GM19240 (cell line): Measurements from ENCODE around the gene DDX31.

Experiments used
- DNase-seq: peaks from one replicate; pipeline ENCODE4 v3.0.0; 2011; ENCODE audit warnings: low spot score; ENCODE audit not compliant: insufficient read length

DDX31 gene

DNA sequence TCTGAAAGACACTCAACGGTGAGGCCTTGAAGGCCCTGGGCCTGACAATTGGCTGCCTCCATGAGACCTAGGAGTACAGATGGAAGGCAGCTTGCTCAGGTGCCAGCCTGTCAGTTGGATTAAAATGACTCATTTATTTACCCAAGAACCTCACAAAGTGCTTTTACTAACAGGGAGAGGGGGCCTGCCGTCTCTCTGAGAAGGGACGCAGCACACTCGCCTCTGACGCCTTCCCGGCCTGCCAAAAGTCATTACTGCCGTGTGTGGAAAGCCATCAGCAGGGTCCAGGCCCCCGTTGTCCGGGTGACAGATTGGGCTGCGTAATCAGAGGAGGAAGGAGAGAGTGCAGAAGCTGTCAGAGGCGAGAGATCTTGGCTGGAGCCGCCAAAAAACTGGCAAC, 32.4 kb downstream of the DDX31 start:
- DNase-seq, result no peak

DNA sequence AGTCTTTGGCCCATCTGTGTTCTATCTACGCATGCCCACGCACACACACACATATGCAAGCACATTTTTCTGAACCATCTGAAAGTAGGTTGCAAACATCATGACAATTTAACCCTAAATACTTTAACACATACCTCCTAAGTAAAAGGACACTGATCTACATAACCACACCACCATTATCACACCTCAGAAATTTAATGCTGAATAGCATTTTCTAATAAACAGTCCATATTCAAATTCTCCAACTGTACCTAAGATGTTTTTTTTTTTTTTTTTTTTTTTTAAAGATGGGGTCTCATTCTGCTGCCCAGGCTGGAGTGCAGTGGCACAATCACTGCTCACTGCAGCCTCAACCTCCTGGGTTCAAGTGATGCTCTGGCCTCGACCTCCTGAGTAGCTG, 35.5 kb downstream of the DDX31 start:
- no peak for DNase-seq

DNA sequence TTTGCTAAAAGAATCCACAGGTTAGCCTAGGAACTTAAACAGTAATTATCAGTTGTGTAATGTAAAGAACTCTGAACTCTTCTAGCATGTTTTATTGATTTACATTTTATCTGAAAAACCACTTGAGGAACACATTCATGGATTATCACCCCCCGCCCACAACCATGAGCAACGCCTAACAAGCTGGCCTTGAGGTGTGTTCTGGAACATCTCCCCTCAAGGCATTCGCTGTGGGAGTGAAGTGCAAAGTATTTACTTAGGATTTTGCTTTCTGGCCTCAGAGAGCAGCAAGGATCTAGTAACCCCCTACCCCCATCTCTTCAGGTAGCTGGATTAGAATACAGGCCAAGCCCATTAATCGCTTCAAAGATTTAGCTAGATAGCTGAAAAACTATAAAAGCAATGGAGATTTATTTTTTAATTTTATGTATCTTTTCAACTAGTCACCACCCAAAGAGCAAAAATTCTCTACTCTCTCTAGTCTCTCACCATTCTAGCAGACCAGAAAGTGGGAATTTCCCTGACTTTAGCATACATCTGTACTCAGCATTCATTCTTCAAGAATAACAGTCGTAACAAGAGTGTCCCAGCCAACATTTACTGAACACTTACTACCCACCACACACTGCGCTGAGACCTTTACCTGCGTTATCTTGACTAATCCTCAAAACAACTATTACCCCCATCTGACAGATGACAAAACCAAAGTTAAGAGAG, 37.2 kb downstream of the DDX31 start:
- no peak for DNase-seq

DNA sequence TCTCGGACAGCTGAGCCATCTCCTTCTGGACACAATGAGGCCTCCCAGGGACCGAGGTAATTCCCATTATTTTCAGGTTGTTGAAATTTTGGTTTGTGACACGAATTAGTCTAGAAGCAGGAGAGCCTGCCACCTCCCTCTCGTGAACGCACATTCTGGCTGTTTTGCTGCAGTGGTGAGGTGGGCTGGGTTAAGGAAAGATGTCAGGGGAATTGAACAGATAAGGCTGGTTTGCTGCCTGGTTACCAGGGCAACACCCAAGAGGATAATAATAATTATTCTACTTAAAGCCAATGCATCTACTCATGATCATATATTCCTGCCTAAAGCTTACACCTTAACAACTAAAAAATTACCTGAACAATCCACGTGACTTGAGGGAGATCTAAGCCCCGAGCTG, 38.1 kb downstream of the DDX31 start:
- no peak for DNase-seq

DNA sequence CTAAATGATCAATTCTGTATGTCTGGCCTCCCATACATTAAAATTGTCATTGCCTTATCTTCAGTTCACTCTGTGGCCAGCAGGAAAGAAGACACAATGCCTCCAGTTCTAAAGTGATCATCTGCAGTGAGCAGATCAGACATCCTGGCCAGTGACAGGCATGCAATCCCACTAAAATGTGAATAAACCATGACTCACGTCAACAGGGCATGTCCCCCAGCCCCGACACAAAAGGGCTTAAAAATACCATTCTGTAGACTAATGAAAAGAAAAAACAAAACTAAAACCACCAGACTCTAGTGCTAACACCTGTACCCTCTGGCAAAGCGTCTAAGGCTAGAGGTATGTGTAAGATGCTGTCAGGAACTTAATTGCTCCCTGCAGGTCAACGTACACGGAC, 38.5 kb downstream of the DDX31 start:
- no peak for DNase-seq

DNA sequence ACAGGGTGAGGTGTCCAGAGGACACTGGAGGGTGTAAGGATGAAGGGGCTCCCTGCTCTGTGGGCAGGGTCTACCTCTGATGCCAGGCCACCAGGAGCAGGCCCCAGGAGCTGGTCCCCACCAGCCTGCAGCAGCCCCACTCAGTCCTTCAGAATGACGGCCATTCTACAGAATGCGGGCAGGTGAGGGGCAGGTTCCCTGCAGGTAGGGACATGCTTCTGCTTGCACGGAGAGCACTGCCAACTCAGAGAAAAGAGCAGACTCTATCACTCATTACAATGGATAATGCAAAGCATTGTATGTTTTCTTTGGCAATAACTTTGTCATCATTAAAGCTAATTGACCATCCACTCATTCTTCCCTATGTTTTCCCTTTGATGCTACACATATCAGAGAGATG, 39.0 kb downstream of the DDX31 start:
- no peak for DNase-seq

DNA sequence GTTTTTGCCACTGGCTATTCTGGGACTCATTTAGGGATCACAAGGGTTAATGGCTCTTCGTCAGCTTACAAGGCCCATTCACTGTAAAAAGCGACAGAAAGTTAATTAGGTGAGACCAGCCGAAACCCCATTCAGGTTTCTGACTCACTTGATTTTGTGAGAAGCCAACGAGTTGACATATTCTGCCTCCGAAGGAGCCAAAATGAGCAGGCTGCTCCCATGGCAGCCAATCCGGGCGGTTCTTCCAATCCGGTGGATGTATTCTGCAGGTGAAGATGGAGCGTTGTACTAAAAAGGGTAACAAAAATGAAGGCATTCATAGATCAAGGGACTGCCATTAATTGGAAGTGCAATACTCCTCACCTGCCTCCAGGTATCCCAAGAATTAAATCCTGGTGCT, 39.7 kb downstream of the DDX31 start:
- DNase-seq, result no peak

DNA sequence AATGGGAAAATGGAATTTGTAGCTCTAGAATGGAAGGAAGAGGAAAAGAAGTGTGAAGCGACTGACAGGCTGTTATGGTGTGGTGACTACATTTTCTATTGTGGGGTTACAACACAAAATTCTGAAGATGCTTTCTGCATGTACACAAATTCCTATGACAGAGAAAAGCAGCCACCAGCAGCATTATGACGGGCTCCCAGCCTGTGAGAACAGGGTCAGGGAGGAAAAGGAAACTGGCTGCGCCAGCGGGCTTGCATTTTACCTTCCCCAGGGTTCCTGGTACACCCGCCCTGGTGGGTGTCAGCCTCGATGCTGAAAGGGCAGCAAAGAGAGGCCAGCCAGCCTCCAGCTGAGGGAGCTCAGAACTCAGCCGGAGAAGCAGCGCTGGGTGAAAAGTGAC, 41.0 kb downstream of the DDX31 start:
- no peak for DNase-seq

DNA sequence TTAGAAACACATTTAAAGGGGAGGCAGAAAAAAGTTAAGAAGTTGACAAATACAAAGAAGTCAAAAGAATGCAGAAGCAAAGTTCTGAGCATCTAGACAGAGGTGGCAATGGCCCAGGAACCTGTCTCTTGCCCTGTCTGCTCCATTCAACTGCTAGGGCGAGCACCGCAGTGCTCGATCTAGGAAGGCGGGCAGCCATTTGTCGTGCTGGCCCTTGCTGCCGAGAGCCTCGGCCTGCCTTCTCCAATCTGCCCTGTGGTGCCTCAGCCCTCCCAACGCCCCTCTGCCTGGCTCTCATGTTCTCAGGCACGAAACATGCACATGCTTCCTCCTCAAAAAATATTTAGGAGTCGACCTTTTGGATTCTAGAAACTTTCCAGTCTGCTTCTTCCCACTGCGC, 42.2 kb downstream of the DDX31 start:
- DNase-seq, result no peak

DNA sequence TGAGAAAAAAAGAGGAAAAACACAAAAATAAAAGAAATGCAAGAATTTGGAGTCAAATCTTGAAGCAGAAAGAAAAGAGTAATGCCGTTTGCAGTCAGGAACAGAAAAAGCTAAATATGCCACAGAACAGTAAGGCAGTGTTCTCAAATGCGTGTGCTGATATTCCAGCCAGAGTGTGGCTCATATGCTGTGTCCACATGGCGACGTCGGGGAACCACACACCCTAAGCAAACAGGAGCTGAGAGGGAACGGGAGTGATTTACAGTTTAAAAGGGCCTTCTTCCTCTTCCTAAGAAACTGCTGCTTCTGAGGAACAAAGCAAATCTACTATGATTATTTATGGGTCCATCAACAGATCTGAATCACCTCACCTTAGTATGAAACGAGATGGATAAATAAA, 42.7 kb downstream of the DDX31 start:
- no peak for DNase-seq

DNA sequence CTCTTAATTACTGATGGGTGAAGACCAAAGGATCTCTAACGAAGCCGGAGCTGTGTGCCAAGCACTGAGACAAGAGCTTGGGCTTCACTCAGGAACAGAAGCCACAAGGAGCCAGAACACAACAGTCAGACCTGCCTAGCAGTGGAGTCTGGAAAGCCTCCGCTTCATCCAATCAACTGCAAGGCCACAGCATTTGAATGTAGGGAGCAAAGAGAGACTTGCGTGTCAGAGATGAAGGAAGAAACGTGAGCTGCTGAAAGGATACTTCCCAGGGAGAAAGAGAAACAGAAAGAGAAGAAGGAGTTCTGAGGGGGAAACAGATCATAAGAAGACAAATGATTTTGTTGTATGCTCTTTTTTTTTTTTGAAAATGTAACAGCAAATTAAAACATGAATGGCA, 43.5 kb downstream of the DDX31 start:
- DNase-seq, result no peak

DNA sequence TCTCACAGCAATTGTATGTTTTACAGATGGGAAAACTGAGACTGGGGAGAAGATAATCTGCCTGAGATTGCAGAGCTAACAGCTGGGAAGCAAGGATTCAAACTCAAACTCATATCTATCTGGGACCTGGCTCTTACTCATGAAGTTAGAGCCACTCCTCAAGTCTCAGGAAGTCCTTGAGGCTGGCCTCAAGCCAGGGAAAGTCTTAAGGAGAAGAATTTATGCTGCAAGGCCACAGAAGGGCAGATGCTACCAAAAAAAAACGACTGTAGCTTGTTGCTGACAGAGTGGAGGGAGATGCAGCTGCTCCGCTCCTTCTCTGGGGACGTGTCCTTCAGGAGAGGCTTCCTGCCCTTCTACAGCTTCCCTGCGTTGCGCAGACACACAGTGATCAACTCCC, 47.6 kb downstream of the DDX31 start:
- DNase-seq, result no peak

DNA sequence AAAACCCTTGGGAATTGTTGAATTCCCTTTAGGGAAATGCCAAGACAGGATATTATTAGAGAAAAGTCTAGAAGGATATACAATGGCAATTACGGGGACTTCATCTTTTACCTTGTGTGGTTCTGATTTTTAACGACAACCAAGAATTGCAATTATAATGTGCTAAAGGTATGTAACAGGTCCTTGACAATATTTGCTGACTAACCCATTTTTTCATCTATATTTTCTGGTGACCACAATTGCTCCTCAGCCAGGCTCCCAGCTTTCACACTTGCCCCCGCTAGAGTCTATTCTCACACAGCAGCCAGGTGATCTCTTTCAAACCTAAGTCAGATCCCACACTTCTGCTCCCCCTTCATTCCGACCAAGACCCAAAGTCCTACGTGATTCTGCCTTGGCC, 53.1 kb downstream of the DDX31 start:
- DNase-seq, result no peak

DNA sequence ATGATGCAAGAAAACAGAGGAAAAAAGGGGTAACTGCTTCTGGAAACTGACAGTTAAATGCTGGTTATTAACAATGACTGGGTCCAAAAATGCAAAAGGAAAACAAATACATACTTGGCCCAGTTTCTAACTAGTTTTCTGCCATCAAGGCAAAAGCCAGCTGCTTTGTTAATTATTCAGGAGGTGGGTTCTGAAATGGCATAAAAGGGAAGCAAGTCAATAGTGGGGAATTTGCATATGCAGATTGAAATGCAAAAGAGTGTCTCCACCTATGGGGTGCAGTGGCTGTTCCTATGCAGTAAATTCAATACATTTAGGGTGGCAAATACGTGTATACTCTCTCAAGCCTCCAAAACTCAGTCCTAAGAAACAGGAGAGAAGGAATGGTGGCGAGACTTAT, 54.0 kb downstream of the DDX31 start:
- DNase-seq, result no peak

DNA sequence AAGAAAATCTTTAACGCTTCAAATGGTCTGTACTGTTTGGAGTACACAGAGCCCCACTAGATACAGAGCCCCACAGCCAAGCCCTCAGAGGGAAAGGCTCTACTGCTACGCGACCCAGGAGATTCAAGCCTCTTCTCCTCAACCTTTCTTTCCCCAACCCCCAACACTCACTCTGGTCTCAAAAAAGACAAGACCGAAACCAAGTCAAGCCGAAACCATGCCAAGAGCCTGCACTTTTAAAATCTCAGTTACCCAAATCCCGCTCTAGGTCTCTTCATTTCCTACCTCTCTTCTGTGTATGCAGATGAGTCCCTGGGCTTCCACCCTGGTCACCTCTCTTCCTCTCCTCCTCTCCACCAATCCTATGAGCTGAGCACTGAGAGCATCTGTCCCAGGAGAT, 55.5 kb downstream of the DDX31 start:
- DNase-seq, result no peak

DNA sequence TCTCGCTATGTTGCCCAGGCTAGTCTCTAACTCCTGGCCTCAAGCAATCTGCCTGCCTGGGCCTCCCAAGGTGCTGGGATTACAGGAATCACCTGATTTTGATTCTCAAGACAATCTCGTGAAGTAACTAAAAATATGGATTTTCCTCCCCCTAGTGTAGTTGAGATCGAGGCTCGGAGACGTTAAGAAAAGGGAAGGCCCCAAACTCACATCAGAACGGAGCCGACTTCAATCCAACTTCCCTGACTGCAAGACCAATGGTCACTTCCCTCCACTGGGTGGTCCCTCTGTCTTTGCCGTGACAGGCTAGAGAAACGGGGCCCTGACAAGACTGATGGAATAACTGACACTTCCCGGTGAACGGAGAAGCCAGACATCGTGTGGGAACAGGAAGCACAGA, 59.1 kb downstream of the DDX31 start:
- DNase-seq, result no peak

DNA sequence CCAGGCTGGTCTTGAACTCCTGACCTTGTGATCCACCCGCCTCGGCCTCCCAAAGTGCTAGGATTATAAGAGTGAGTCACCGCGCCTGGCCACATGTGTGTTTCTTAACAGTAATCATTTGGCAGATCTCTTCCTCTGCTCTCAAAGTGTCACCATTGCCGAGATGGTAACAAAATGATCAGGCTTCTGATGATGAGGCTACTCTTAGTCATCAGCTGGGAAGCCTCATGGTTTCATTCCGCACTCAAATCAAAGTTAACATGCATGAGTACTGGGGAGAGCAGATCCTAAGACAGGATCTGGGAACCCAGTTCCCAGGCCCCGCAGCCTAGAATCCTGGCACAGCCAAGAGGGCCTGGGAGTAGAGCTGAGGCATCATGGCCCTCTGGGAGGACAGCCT, 60.0 kb downstream of the DDX31 start:
- no peak for DNase-seq

DNA sequence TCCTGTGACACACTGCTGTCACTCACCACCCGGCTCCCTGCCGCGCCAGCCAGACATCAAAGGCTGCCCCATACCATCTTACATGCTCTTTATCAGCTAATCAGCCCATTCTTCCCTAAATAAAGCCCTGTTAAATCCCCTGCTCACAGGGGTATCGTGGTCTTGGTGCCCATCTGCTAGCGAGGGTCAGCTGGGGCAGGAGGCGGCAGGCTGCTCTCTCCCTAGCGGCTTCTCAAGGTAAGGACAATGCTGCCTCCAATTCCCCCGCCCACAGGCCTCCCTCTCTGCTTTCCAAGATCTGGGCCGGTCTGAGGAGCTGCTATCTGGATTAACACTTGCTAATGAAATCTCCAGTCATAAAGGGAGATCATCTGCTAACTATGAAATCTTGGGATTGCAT, 60.6 kb downstream of the DDX31 start:
- no peak for DNase-seq

DNA sequence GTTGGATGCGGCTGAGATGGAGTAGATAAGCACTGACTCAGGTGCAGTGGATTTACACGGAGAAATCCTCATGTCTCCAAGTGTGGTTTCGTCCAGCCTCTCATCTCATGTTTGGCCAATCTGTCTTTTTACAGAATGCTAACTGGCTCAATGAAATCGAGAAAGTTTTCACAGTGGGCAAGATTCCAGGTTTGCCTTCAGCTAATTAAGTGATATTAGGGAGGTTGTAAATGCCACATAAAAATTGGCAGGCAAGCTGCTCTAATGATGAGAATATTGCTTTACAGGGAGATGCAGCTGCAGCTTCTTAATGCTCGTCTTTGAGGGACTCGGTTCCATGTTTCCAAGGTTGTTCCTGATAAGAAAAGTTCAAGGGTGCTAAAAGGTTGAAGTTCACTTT, 63.7 kb downstream of the DDX31 start:
- DNase-seq, result no peak

DNA sequence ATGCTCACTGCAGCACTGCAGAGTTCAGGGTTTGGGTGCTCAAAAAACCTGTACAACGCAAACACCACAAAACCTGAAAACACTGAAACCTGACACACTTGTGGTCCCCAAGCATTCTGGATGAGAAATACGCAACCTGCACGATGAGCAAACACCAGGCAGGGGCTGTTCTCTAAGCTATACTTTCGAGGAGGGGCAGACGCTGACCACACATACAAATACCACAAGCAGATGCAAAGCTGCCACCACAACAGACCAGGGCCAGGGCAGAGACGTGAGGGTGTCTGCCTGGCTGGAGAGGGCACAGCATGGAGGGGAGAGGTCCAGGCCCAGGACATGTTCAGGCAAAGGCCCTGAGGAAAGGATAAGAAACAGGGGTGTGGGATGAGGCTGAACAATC, 64.4 kb downstream of the DDX31 start:
- no peak for DNase-seq

DNA sequence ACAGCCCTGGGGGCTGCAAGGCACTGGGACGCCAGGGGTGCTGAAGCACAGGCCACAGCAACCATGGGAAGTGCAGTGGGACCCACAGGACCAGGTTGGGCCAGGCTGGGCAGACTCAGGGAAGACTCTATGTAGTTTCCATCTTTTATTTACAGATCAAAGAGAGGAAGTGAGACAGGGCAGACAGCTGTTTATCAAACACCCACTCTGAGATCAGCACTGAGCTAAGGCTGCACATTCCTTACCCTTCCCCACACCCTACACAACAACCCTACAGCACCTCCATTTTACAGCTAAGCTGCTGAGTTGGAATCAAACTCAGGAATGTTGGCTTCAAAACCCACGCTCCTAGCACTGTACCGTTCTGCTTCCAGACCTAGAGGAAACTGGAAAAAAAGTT, 67.6 kb downstream of the DDX31 start:
- no peak for DNase-seq

DNA sequence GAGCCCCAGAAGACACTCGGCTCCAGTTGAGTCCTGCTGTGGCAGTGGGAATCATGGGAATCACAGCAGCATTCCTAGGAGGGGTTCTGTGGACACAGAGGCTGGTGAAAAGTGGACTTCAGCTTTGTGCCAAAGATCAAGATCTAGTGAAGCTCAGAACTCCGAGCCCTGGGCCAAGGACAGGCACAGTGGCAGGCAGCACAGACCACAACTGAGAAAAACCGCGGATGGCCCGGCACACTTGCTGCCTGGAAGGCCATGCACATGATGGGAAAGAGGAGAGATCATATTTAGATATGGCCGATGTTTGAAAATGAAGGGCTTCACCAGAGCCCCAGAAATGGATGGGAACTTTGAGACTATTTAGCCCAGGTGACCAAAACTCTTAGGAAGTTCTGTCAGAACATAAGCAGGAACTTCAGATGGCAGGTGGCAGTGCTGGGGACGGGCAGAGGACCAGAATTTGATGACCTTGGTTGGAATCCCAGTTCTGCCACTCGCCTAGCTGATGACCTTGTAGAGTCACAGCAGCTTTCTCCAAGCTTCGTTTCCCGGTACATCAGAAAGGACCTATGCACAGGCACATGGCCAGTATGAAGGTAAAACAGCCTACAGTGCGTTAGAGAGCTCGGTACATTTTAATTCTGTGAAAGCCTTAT, 69.3 kb downstream of the DDX31 start:
- no peak for DNase-seq

DNA sequence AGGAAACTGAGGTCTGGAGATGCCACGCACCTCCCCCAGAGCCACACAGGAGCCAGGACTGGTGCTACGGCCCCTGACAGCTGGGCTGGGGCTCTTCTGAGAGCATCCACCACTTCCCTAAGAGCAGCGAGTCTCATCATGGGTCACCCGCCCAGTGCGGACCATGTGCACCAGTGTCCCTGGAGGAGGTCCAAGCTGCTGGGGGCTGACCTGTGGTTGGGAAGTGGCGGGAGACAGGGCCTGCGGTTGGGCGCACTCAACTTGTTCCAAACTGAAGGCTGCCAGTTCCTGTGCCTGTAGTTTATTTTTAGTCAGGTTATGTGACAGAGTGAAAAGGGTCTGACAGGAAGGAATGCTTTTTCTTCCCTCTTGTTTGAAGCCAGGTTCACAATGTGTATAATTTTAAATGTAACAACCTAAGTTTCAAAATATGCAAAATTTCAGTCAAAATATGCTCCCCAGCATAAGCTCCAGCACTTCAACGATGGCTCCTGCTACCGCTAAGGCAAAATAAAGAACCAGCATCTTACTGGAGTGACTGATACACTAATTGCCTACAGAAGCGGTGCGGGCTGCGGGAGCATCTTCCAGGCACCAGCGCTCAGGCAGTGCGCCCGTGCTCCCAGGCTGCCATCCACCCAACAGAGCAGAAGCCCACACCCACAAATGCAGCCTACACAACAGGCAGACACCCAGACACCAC, 72.6 kb downstream of the DDX31 start:
- DNase-seq, result no peak
